Tibial nerve (tissue), 4 donors: Measurements from ENCODE around the gene C11orf86. TPM values are rescaled to one million over a fixed set of nuclear protein-coding genes. Genes with fewer than 3 reads are reported as not detected.

Experiments
- DNase-seq, 2 donors: peaks; one replicate each; pipeline ENCODE4 v3.0.0-alpha.2; 2019; ENCODE audit warnings: low spot score in 2 of 2
- H3K27ac ChIP-seq, 4 donors: fragments of 200-600 bp; sonication (generic) in 3 of 4; one replicate each; pipeline ENCODE4 v1.5.1; 2017 to 2019; ENCODE audit warnings: mild to moderate bottlenecking in 1 of 4
- H3K27me3 ChIP-seq, 2 donors: fragments of 200-600 bp; sonication (generic) in 1 of 2; one replicate each; pipeline versions ENCODE4 v1.5.1 to v1.6.0; 2017 to 2019
- H3K36me3 ChIP-seq, 3 donors: fragments of 200-600 bp; sonication (generic); one replicate each; pipeline ENCODE4 v1.5.1; 2018 to 2019
- H3K4me1 ChIP-seq, 4 donors: fragments of 200-600 bp; sonication (generic) in 3 of 4; one replicate each; pipeline ENCODE4 v1.5.1; 2017 to 2019
- H3K4me3 ChIP-seq, 4 donors: fragments of 200-600 bp; sonication (generic) in 3 of 4; one replicate each; pipeline ENCODE4 v1.5.1; 2017 to 2019; ENCODE audit warnings: mild to moderate bottlenecking in 1 of 4, moderate library complexity in 1 of 4
- H3K9me3 ChIP-seq, 4 donors: fragments of 200-600 bp; sonication (generic) in 3 of 4; one replicate each; pipeline ENCODE4 v1.5.1; 2017 to 2019
- CTCF ChIP-seq, 5 experiments: fragments of 200-600 bp in 3 of 5; fragments of 450-650 bp in 2 of 5; sonication (generic) in 3 of 5; IDR thresholded peaks; one replicate each; pipeline ENCODE4 v1.5.1; 2016 to 2019; ENCODE audit warnings: antibody characterized with exemption in 5 of 5, mild to moderate bottlenecking in 3 of 5, moderate library complexity in 2 of 5
- EP300 ChIP-seq, 2 donors: sonication (generic); formaldehyde crosslinking; IDR thresholded peaks; one replicate each; pipeline ENCODE4 v1.6.1; 2017; ENCODE audit warnings: antibody characterized with exemption in 2 of 2, mild to moderate bottlenecking in 1 of 2
- POLR2A ChIP-seq, 2 donors: fragments of 450-650 bp; IDR thresholded peaks; one replicate each; pipeline ENCODE4 v1.6.1; 2017; ENCODE audit warnings: antibody characterized with exemption in 2 of 2, mild to moderate bottlenecking in 2 of 2, moderate library complexity in 2 of 2
- WGBS, 2 donors: methylation state at CpG; one replicate each; pipeline ENCODE4 v1.1.5; 2018; 5-methylcytosine and 5-hydroxymethylcytosine counted together
- total RNA-seq, 4 donors: library from RNA; depleted of rRNA; stranded (reverse); fragments of >200 nt; gene quantifications; one replicate each; pipeline ENCODE4 v1.1.0, GENCODE V29; 2016

C11orf86 gene
- total RNA-seq, 4 donors from 2014 or later = not detected

DNA sequence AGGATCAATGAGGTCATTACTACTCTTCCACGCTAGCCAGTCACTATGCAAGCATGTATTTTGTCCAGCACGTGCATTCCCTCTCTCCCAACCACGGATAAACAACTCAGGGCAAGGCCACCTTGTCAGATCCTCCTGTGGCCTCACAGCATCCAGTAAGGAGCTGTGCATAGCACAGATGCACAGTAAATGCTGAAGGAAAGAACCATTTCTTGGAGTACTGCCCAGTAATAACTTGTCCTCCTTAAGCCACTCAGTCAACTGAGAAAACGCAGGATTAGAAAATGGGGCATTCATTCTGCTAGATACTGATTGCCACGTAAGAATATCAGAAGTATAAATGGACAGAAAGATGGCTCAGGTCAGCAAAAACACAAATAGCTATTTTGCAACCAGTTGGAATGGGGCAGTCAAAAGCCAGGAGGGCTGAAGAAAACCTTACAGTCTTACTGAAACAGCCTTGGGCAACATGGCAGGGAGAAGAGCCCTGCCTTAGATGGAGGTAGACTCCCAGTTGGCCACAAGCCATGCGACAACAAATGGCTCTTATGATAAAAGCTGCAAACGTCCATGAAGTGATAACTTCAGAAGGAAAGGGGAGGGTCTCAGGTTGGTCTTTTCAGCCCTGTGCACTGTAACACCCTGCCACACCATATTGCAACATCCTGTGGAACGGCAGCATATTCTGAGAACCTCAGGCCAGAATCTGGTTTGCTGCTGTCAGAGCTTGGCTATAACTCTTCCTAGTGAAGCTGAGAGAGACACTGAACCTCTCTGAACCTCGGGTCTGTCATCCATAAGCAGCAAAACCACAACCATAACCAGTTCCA, 39.9 kb upstream of the C11orf86 start:
- Histone ChIP-seq H3K36me3 (no peaks in the 10 kb centered on the region), H3K27me3 (no peaks in the 10 kb centered on the region), H3K27ac (no peak overlapping the region), H3K9me3 (no peaks in the 10 kb centered on the region), H3K4me3 (no peak overlapping the region), H3K4me1 (peaks cover 0 to 15% (median 0%) of the 10 kb centered on the region in 4 donors)
- DNase-seq = no peak
- 68 to 72% methylated on average over 9 of the region's 9 CpGs for WGBS, 2 donors
- TF ChIP-seq CTCF (IDR thresholded peaks at IDR 0.05) (no peak), EP300 (IDR thresholded peaks at IDR 0.05) (no peak), POLR2A (IDR thresholded peaks at IDR 0.05) (no peak)

- no peaks in the 10 kb centered on the region for H3K27me3 ChIP-seq
- H3K4me3 ChIP-seq = no peak overlapping the region
- TF ChIP-seq POLR2A (IDR thresholded peaks at IDR 0.05) = no peak
- TF ChIP-seq EP300 (IDR thresholded peaks at IDR 0.05) = no peak
- TF ChIP-seq CTCF (IDR thresholded peaks at IDR 0.05) = no peak
- WGBS, 2 donors = 56 to 64% methylated on average over 2 of the region's 2 CpGs
- no peak for DNase-seq
- no peak overlapping the region for H3K27ac ChIP-seq
- no peaks in the 10 kb centered on the region for H3K36me3 ChIP-seq
- peaks cover 0 to 15% (median 0%) of the 10 kb centered on the region in 4 donors for H3K4me1 ChIP-seq
- H3K9me3 ChIP-seq = no peaks in the 10 kb centered on the region
Measured at GRCh38 chr11:66936311-66936711, 38.8 kb upstream of the C11orf86 start.

DNA sequence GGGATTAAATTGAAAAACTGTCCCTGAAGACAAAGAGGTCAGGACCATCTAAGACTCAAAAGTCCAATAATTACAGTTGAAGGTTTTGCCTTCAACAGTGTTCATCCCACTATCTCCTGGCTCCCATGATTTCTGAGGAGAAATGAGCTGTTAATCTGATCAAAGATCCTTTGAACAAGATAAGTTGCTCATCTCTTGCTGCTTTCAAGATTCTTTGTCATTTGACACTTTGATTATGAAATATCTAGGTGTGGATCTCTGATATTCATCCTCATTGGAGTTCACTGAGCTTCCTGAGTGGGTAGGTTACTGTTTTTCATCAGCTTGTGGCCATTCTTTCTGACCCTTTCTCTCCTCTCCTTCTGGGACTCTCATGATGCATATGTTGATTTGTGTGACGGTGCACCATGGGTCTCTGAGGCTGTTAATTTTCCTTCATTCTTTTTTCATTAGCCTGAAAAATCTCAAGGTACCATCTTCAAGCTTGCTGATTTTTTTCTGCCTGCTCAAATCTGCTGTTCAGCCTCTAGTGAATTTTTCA, 37.8 kb upstream of the C11orf86 start:
- WGBS, 2 donors = 86 to 100% methylated on average over 1 of the region's 1 CpG
- Histone ChIP-seq H3K4me1 (peaks cover 0 to 8% (median 0%) of the 10 kb centered on the region in 4 donors), H3K36me3 (peaks cover 0 to 8% (median 0%) of the 10 kb centered on the region in 3 donors), H3K4me3 (no peak overlapping the region), H3K27ac (no peak overlapping the region), H3K9me3 (no peaks in the 10 kb centered on the region), H3K27me3 (no peaks in the 10 kb centered on the region)
- TF ChIP-seq CTCF (IDR thresholded peaks at IDR 0.05) = no peak
- TF ChIP-seq POLR2A (IDR thresholded peaks at IDR 0.05) = no peak
- TF ChIP-seq EP300 (IDR thresholded peaks at IDR 0.05) = no peak
- DNase-seq = no peak

GRCh38 chr11:66938582-66939135, 36.4 kb upstream of the C11orf86 start:
- H3K9me3 ChIP-seq = no peaks in the 10 kb centered on the region
- 91 to 95% methylated on average over 5 of the region's 5 CpGs for WGBS, 2 donors
- no peak for DNase-seq
- no peak overlapping the region for H3K4me3 ChIP-seq
- TF ChIP-seq POLR2A (IDR thresholded peaks at IDR 0.05) = no peak
- no peak for TF ChIP-seq EP300 (IDR thresholded peaks at IDR 0.05)
- TF ChIP-seq CTCF (IDR thresholded peaks at IDR 0.05) = no peak
- no peaks in the 10 kb centered on the region for H3K27me3 ChIP-seq
- peaks cover 0 to 3% (median 0%) of the 10 kb centered on the region in 4 donors for H3K4me1 ChIP-seq
- no peak overlapping the region for H3K27ac ChIP-seq
- peaks cover 0 to 14% (median 0%) of the 10 kb centered on the region in 3 donors for H3K36me3 ChIP-seq

GRCh38 chr11:66950112-66950535, 25.0 kb upstream of the C11orf86 start:
- TF ChIP-seq EP300 (IDR thresholded peaks at IDR 0.05) (no peak), CTCF (IDR thresholded peaks at IDR 0.05) (no peak), POLR2A (IDR thresholded peaks at IDR 0.05) (no peak)
- Histone ChIP-seq H3K27ac (no peak overlapping the region), H3K27me3 (no peaks in the 10 kb centered on the region), H3K36me3 (peaks cover 0 to 46% (median 0%) of the 10 kb centered on the region in 3 donors), H3K4me1 (peaks cover 0 to 3% (median 0%) of the 10 kb centered on the region in 4 donors), H3K4me3 (no peak overlapping the region), H3K9me3 (no peaks in the 10 kb centered on the region)
- DNase-seq = no peak
- 62 to 66% methylated on average over 8 of the region's 8 CpGs for WGBS, 2 donors
